ENCODE measurements around the gene VTI1A.

Gene VTI1A

DNA sequence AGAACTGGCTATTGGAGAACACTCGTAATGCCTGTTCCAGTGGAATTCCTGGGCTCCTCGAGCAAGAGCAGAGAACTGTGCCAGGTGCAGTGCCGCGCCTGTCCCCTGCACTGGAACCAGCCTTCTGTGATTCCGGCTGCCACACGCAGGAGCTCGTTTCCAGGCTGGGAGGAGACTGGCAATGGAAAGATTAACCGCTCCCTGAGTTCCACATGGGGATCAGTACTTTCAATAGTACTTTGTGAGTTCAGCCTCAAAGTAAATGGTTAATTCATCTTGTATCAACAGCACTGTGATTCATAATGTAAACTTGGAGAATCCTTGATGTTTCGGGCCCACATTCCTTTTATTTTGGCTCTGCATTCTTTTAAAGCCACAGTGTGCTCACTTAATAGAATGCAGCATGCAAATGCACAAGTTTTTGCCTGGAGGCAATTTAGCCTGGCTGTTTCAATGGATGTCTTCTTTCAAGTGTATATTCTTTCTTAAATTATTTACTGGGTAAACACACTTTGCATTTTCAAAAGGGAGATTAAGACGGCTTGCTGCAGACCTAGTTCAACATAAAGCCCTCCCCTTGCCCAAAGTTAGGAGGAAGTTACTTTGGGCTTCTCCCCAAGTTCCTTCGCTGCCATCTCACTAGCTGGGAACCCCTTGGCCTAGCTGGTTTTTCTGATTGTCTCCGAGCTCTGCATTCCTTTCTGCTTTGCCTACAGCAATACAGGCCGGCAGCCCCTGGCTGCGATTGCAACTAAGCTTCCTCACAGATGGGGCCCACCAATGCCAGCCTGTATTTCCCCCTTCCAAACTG, 364.9 kb downstream of the VTI1A start:
- peak; percentile 96 for DNase-seq (ENCODE audit: low read depth)

DNA sequence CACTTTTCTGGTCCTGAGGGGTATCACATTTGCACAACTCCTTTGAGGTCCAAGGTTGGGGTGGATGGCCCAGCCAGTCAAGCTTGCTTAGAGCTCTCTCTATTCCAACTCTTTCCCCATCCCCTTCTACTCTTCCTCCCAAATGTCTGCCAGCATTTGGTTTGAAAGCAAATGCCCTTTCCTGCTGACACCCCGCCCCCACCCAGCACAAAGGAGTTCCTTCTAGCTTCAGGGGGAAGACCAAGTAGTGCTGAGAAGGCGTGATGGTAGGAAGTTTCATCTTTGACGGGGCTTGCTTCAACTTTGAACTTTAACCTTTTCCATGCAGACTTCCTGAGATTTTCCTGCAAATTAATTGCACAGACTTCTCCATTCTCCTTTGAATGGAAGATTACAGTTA, 365.6 kb downstream of the VTI1A start:
- no peak for DNase-seq (ENCODE audit: low read depth)

- no peak for DNase-seq (ENCODE audit: low read depth)
Measured at GRCh38 chr10:112813866-112814591, 367.0 kb downstream of the VTI1A start.

GRCh38 chr10:112815269-112816032, 368.4 kb downstream of the VTI1A start:
- DNase-seq (ENCODE audit: low read depth), result peak; percentile 11

- DNase-seq (ENCODE audit: low read depth), result no peak
Measured at GRCh38 chr10:112816033-112816430, 369.0 kb downstream of the VTI1A start.

DNA sequence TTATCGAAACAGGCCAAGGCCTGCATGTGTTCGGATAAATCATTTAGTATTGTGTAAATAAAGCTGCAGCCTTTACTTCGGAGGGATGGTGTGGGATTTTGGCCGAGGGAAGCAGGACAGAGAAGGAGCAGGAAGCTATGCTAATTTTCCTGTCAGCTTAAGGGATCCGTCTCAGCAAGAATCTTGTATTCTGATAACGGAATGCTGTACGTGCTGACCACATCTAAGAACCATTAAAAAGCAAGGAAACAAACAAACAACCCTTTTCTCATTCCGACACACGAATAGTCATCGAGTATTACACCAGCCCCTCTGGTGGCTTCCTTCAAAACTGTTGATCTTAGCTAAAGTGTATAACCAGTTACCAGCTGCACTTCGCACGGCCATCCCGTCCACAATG, 369.9 kb downstream of the VTI1A start:
- DNase-seq (ENCODE audit: low read depth), result no peak

- no peak for DNase-seq (ENCODE audit: low read depth)
Measured at GRCh38 chr10:112817981-112818777, 371.2 kb downstream of the VTI1A start.

DNA sequence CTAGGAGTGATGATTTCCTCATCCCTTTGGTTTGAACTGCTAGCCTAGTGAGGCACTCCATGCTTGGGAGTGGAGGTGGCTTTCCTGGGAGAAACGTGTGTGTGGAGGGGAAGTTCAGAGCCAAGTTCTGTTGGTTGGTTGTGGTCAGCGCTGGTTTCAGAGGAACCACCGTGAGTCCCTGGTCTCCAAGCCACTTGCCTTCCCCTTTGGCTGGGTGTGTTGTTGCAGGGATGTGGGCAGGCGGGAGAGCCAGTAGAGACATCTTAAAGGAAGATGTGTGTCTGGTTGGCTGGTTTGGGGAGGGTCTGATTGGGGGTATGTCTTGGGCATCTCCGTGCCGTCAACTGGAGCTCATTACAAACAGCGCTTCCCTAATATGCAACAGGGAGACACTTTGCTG, 372.2 kb downstream of the VTI1A start:
- DNase-seq (ENCODE audit: low read depth), result no peak

DNA sequence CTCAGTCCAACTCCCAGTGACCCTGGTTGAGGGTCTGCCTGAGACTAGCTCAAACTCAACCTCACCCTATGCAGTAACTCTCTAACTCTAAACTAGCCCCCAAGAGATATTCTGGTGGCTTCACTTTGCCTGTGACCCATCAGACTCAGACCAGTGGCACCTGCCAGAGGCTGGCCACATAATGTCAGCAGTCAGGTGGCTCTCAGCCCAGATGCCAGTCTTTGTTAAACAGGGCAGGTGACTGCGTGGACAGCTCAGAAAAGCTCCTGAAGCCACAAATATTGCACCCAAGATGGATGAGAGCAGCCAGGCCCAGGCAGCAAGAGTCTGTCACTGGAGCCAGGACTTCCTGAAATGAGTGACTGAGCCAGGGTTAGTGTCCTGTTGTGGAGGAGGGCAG, 373.3 kb downstream of the VTI1A start:
- DNase-seq (ENCODE audit: low read depth), result no peak

DNA sequence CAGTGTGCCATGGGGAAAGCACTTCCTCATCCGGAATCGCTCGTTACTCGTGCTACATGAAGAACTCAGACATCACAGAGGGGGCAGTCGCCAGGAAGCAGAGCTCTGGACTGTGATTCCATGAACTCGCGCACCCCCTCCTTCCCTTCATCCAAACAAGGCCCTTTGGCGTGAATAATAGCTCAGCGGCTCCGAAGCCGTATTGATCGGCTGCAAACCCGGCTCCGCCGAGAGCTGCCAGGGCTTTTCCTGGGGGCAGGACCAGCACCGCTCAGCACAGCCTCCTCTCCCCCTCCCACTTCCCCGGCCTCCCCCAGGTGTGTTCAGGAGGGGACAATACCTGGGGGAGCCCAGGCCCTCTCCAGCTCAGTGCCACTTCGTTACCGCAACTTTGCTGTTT, 374.0 kb downstream of the VTI1A start:
- no peak for DNase-seq (ENCODE audit: low read depth)

GRCh38 chr10:112821663-112822062, 374.6 kb downstream of the VTI1A start:
- DNase-seq (ENCODE audit: low read depth), result no peak

GRCh38 chr10:112823007-112823406, 376.0 kb downstream of the VTI1A start:
- no peak for DNase-seq (ENCODE audit: low read depth)

GRCh38 chr10:112823604-112824003, 376.6 kb downstream of the VTI1A start:
- no peak for DNase-seq (ENCODE audit: low read depth)

- DNase-seq (ENCODE audit: low read depth), result no peak
Measured at GRCh38 chr10:112826018-112826697, 379.1 kb downstream of the VTI1A start.

DNA sequence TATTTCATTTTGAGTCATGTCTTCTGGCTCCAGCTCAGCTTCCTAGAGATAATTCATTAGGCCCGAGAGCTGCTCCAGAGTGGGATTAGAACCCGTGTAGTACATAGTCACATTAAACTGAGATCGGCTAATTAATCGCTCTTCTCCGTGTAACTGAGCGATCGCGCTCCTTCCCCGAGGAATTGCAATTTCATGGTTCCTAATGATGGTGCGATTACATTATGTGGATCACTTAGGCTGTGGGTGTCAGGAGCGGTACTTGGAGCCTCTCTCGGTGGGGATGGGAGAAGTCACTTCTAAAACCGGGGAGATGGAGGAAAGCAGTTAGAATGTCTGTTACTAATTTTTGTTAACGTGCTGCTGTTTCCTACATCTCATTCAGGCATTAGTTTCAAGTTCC, 380.1 kb downstream of the VTI1A start:
- DNase-seq (ENCODE audit: low read depth), result no peak

- no peak for DNase-seq (ENCODE audit: low read depth)
Measured at GRCh38 chr10:112827951-112828350, 380.9 kb downstream of the VTI1A start.

- DNase-seq (ENCODE audit: low read depth), result no peak
Measured at GRCh38 chr10:112831859-112832258, 384.8 kb downstream of the VTI1A start.

- DNase-seq (ENCODE audit: low read depth), result no peak
Measured at GRCh38 chr10:112832361-112832878, 385.4 kb downstream of the VTI1A start.

DNA sequence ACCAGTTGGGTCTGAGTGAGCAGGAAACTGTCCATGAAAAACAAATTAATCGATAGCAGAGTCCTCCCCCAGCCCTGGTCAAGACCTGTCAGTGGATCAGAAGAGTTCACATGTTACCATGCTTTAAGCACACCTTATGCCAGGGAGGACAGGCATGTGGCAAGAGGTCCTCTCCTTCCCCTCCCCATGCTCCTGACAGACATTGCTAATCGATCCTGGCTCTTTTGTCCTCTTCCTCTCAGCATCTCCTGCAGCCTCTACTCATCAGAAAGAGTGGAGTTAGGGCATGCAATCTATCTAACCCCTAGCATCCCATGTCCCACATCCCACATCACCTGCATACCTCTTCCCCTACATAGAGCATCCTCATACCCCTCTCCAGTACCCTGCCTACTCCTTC, 385.9 kb downstream of the VTI1A start:
- DNase-seq (ENCODE audit: low read depth), result no peak

DNA sequence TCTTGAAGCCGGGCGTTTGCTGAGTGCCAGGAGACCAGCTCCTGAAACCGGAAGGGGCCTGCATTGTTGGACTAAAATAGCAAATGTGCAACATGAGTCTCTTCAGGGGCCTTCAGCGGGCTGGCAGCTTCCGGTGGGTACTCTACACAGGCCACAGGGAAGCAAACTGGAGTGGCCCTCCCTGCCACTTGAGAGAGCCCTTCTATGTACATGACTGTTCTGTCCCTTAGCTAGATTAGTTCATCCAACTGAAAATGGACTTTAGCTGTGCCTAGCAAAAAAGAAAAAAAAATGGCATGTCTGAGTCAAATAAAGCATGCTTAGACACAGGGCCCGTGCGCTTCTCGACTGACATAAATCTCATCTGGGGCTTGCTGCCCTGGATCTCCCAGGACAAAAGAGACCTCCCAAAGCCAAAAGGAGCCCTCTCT, 387.8 kb downstream of the VTI1A start:
- DNase-seq (ENCODE audit: low read depth), result no peak

GRCh38 chr10:112835217-112835715, 388.3 kb downstream of the VTI1A start:
- DNase-seq (ENCODE audit: low read depth), result no peak
